ENCODE data around the gene ZNF485.
"Not testable (repeated sequence)": the region's sequence is repeated elsewhere in the genome, so short reads cannot be mapped to it uniquely, and the experiment has no call there.

ZNF485 gene

GRCh38 chr10:43576580-43576979 lies 29.7 kb upstream of the ZNF485 start:
- no peaks in the 10 kb centered on the region for H3K36me3 ChIP-seq (ENCODE audit: insufficient read depth)
- no peaks in the 10 kb centered on the region for H4K20me1 ChIP-seq (ENCODE audit: insufficient read depth)
- H3K9ac ChIP-seq: no peak overlapping the region
- H3K4me3 ChIP-seq (IDR thresholded peaks at IDR 0.05; ENCODE audit: insufficient read depth, low read depth, low read length): no peak overlapping the region
- H3K79me2 ChIP-seq (ENCODE audit: insufficient read depth, low read depth): no peaks in the 10 kb centered on the region
- no peak overlapping the region for H3K4me2 ChIP-seq
- no peak overlapping the region for H2AFZ ChIP-seq (ENCODE audit: low read depth)
- TF ChIP-seq, protein P1, sequence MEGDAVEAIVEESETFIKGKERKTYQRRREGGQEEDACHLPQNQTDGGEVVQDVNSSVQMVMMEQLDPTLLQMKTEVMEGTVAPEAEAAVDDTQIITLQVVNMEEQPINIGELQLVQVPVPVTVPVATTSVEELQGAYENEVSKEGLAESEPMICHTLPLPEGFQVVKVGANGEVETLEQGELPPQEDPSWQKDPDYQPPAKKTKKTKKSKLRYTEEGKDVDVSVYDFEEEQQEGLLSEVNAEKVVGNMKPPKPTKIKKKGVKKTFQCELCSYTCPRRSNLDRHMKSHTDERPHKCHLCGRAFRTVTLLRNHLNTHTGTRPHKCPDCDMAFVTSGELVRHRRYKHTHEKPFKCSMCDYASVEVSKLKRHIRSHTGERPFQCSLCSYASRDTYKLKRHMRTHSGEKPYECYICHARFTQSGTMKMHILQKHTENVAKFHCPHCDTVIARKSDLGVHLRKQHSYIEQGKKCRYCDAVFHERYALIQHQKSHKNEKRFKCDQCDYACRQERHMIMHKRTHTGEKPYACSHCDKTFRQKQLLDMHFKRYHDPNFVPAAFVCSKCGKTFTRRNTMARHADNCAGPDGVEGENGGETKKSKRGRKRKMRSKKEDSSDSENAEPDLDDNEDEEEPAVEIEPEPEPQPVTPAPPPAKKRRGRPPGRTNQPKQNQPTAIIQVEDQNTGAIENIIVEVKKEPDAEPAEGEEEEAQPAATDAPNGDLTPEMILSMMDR (conservative IDR thresholded peaks at IDR 0.05; ENCODE audit: low read depth, low read length): no peak
- no peaks in the 10 kb centered on the region for H3K4me1 ChIP-seq (ENCODE audit: low read depth, poor library complexity, severe bottlenecking)
- no peaks in the 10 kb centered on the region for H3K27me3 ChIP-seq (ENCODE audit: insufficient read depth, low read depth)
- H3K27ac ChIP-seq: no peak overlapping the region

DNA sequence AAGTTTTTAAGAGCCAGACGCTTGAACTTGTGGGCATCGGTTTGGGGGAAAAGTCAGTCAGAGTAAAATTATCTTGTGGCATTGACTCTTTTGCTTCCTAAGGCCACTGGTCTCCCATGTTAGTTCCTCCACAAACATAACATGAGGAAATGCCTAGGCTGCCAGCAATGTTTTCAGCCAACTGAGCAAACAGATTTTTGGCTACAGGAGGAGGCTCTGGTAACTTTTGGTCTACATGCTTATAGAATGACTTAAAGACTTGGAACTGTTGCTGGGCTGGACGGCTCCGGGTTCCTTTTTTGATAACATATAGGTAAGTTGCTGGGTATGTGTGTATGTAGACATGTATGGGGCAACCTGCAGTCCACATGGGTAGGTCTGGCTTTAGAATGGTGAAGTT lies 22.2 kb upstream of the ZNF485 start:
- H3K27ac ChIP-seq: no peak overlapping the region
- H3K4me2 ChIP-seq: no peak overlapping the region
- H2AFZ ChIP-seq (ENCODE audit: low read depth): no peak overlapping the region
- no peaks in the 10 kb centered on the region for H3K27me3 ChIP-seq (ENCODE audit: insufficient read depth, low read depth)
- H3K79me2 ChIP-seq (ENCODE audit: insufficient read depth, low read depth): no peaks in the 10 kb centered on the region
- H3K4me1 ChIP-seq (ENCODE audit: low read depth, poor library complexity, severe bottlenecking): no peaks in the 10 kb centered on the region
- H3K36me3 ChIP-seq (ENCODE audit: insufficient read depth): no peaks in the 10 kb centered on the region
- no peaks in the 10 kb centered on the region for H4K20me1 ChIP-seq (ENCODE audit: insufficient read depth)
- TF ChIP-seq, protein P1 (conservative IDR thresholded peaks at IDR 0.05; ENCODE audit: low read depth, low read length): no peak
- H3K9ac ChIP-seq: no peak overlapping the region
- H3K4me3 ChIP-seq (IDR thresholded peaks at IDR 0.05; ENCODE audit: insufficient read depth, low read depth, low read length): no peak overlapping the region

DNA sequence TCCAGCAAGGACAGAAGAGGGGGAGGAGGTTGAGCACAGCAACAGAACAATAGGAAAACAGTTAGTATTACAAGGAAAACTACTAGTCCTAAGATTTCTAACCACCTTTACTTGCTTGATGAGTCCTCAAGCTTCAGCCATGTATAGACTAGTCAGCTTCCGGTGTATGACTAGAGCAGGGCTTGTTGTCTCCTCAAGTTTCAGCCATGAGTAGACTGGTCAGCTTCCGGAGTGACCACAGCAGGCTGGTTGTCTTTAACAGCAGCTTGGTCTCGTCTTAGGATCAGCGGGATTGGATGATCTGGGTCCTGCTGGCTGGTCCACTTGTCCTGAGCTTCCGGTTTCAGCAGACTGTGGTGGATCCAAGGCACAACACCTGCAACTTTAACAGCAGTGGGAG lies 21.2 kb upstream of the ZNF485 start:
- no peak overlapping the region for H3K9ac ChIP-seq
- no peaks in the 10 kb centered on the region for H3K4me1 ChIP-seq (ENCODE audit: low read depth, poor library complexity, severe bottlenecking)
- no peak overlapping the region for H2AFZ ChIP-seq (ENCODE audit: low read depth)
- H3K36me3 ChIP-seq (ENCODE audit: insufficient read depth): no peaks in the 10 kb centered on the region
- no peaks in the 10 kb centered on the region for H3K79me2 ChIP-seq (ENCODE audit: insufficient read depth, low read depth)
- H3K27me3 ChIP-seq (ENCODE audit: insufficient read depth, low read depth): no peaks in the 10 kb centered on the region
- TF ChIP-seq, protein P1 (conservative IDR thresholded peaks at IDR 0.05; ENCODE audit: low read depth, low read length): no peak
- no peak overlapping the region for H3K4me3 ChIP-seq (IDR thresholded peaks at IDR 0.05; ENCODE audit: insufficient read depth, low read depth, low read length)
- H3K4me2 ChIP-seq: no peak overlapping the region
- no peak overlapping the region for H3K27ac ChIP-seq
- H4K20me1 ChIP-seq (ENCODE audit: insufficient read depth): no peaks in the 10 kb centered on the region

- no peaks in the 10 kb centered on the region for H3K4me1 ChIP-seq (ENCODE audit: low read depth, poor library complexity, severe bottlenecking)
- TF ChIP-seq, protein P1 (conservative IDR thresholded peaks at IDR 0.05; ENCODE audit: low read depth, low read length): no peak
- H3K27ac ChIP-seq: no peak overlapping the region
- no peaks in the 10 kb centered on the region for H3K79me2 ChIP-seq (ENCODE audit: insufficient read depth, low read depth)
- H3K4me2 ChIP-seq: no peak overlapping the region
- no peak overlapping the region for H3K9ac ChIP-seq
- H3K36me3 ChIP-seq (ENCODE audit: insufficient read depth): no peaks in the 10 kb centered on the region
- no peaks in the 10 kb centered on the region for H4K20me1 ChIP-seq (ENCODE audit: insufficient read depth)
- H2AFZ ChIP-seq (ENCODE audit: low read depth): no peak overlapping the region
- H3K4me3 ChIP-seq (IDR thresholded peaks at IDR 0.05; ENCODE audit: insufficient read depth, low read depth, low read length): no peak overlapping the region
- no peaks in the 10 kb centered on the region for H3K27me3 ChIP-seq (ENCODE audit: insufficient read depth, low read depth)
Measured at GRCh38 chr10:43585981-43586729, 20.1 kb upstream of the ZNF485 start.

GRCh38 chr10:43586730-43587115 lies 19.5 kb upstream of the ZNF485 start:
- not testable (repeated sequence) for H3K4me3 ChIP-seq (IDR thresholded peaks at IDR 0.05; ENCODE audit: insufficient read depth, low read depth, low read length); H3K36me3 ChIP-seq (ENCODE audit: insufficient read depth); H3K4me2 ChIP-seq; H3K79me2 ChIP-seq (ENCODE audit: insufficient read depth, low read depth); H3K27ac ChIP-seq; H3K9ac ChIP-seq; H4K20me1 ChIP-seq (ENCODE audit: insufficient read depth); H3K4me1 ChIP-seq (ENCODE audit: low read depth, poor library complexity, severe bottlenecking); H2AFZ ChIP-seq (ENCODE audit: low read depth); H3K27me3 ChIP-seq (ENCODE audit: insufficient read depth, low read depth)

All from KMS-11 (cell line).